ENCODE results near the gene CCR5. TPM values are rescaled to one million over a fixed set of nuclear protein-coding genes. Genes with fewer than 3 reads are reported as not detected.

CCR5 gene
- total and polyA plus RNA-seq, 2 of the 13 experiments (the other 11 are each of a cell fraction or from before 2014, with no cell fraction given): not detected

DNA sequence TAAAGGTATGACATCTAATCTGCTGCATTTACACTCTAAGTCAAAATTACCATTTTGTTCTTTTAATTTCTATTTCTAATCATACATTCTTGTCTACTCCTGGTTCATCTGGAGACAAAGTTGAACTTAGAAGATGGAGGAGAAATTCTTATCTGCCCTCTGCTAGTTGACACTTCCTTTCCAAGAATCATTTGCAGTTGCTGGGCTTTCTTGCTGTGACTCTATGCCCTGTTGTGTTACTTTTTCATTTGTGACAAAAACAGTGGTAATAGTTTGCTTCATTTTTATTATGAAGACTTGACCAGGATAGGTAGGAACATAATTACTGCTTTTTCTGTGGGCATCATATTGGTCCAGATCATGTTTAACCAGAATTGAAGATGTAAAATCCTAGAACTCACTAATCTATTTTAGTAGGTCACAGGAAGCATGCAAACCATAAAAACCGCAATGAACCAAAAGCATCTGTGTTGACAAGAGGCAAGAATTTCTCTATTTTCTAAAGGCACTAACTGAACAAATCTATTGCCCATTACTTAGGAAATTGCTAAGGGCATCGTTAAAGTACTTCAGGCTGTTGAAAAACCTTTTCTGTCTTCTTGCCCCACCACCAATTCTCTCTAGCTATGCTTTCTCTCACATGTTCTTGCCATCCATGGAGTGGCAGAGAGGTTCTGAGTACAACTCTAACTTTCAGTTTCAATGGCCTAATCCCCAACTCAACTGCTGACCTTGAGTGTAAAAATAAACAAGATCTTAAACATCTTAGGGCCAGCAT is 21.1 kb upstream of the CCR5 start:
- TF ChIP-seq CHD2 (IDR thresholded peaks at IDR 0.05; ENCODE audit: low read depth, low read length) (no peak), RXRB (CRISPR knock-in tag; IDR thresholded peaks at IDR 0.05; ENCODE audit: borderline replicate concordance) (no peak), ZBTB3 (CRISPR knock-in tag; IDR thresholded peaks at IDR 0.05; ENCODE audit: borderline replicate concordance, low read depth) (no peak), U2AF2 (IDR thresholded peaks at IDR 0.05; ENCODE audit: low read depth, low read length) (no peak), ZNF777 (CRISPR knock-in tag; IDR thresholded peaks at IDR 0.05) (no peak), ZNF225 (CRISPR knock-in tag; IDR thresholded peaks at IDR 0.05) (no peak)
- TF ChIP-seq, protein P1, sequence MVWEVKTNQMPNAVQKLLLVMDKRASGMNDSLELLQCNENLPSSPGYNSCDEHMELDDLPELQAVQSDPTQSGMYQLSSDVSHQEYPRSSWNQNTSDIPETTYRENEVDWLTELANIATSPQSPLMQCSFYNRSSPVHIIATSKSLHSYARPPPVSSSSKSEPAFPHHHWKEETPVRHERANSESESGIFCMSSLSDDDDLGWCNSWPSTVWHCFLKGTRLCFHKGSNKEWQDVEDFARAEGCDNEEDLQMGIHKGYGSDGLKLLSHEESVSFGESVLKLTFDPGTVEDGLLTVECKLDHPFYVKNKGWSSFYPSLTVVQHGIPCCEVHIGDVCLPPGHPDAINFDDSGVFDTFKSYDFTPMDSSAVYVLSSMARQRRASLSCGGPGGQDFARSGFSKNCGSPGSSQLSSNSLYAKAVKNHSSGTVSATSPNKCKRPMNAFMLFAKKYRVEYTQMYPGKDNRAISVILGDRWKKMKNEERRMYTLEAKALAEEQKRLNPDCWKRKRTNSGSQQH (CRISPR knock-in tag; IDR thresholded peaks at IDR 0.05; ENCODE audit: low read depth): no peak
- TF ChIP-seq, protein P2, sequence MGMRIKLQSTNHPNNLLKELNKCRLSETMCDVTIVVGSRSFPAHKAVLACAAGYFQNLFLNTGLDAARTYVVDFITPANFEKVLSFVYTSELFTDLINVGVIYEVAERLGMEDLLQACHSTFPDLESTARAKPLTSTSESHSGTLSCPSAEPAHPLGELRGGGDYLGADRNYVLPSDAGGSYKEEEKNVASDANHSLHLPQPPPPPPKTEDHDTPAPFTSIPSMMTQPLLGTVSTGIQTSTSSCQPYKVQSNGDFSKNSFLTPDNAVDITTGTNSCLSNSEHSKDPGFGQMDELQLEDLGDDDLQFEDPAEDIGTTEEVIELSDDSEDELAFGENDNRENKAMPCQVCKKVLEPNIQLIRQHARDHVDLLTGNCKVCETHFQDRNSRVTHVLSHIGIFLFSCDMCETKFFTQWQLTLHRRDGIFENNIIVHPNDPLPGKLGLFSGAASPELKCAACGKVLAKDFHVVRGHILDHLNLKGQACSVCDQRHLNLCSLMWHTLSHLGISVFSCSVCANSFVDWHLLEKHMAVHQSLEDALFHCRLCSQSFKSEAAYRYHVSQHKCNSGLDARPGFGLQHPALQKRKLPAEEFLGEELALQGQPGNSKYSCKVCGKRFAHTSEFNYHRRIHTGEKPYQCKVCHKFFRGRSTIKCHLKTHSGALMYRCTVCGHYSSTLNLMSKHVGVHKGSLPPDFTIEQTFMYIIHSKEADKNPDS (CRISPR knock-in tag; IDR thresholded peaks at IDR 0.05): no peak
- TF ChIP-seq, protein P3, sequence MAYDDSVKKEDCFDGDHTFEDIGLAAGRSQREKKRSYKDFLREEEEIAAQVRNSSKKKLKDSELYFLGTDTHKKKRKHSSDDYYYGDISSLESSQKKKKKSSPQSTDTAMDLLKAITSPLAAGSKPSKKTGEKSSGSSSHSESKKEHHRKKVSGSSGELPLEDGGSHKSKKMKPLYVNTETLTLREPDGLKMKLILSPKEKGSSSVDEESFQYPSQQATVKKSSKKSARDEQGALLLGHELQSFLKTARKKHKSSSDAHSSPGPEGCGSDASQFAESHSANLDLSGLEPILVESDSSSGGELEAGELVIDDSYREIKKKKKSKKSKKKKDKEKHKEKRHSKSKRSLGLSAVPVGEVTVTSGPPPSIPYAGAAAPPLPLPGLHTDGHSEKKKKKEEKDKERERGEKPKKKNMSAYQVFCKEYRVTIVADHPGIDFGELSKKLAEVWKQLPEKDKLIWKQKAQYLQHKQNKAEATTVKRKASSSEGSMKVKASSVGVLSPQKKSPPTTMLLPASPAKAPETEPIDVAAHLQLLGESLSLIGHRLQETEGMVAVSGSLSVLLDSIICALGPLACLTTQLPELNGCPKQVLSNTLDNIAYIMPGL (CRISPR knock-in tag; IDR thresholded peaks at IDR 0.05; ENCODE audit: borderline replicate concordance in 1 of 2, low read depth in 1 of 2): no peak
- TF ChIP-seq, protein P4, sequence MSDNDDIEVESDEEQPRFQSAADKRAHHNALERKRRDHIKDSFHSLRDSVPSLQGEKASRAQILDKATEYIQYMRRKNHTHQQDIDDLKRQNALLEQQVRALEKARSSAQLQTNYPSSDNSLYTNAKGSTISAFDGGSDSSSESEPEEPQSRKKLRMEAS (IDR thresholded peaks at IDR 0.05): no peak
- TF ChIP-seq, protein P5, sequence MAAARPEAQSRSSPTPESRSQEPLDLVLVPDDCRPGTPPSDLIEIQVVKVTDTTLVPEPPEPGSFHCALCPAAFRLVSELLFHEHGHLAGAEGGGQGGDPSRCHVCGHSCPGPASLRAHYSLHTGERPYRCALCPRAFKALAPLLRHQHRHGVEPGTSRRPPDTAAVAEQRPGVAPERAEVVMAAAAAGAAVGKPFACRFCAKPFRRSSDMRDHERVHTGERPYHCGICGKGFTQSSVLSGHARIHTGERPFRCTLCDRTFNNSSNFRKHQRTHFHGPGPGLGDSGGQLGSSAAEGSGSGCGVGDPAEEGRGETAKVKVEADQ (CRISPR knock-in tag; IDR thresholded peaks at IDR 0.05; ENCODE audit: borderline replicate concordance): no peak
- CTCF ChIA-PET (ENCODE audit: low intra/inter-chr PET ratio, low total read pairs): no interaction called here
- POLR2A ChIA-PET: no interaction called here
- in situ Hi-C loops (cut with HindIII; ENCODE audit: extremely low pct_ligation_motif_present, low pct_unique_long_range_greater_than_20kb): no loop called here
- ATAC-seq: no peak
- no peak overlapping the region for H2AFZ ChIP-seq (ENCODE audit: low read length)
- no peaks in the 10 kb centered on the region for H3K36me3 ChIP-seq (replicated peaks in 1 of 2; ENCODE audit: control insufficient read depth in 1 of 2, insufficient read depth in 2 of 2, low read length in 2 of 2)
- no peak overlapping the region for H3K4me3 ChIP-seq (replicated peaks in 1 of 3; ENCODE audit: insufficient read depth in 1 of 3, low read depth in 2 of 3, low read length in 3 of 3)
- 0% methylated on average over 2 of the region's 2 CpGs for WGBS (ENCODE audit: low lambda C conversion rate)
- no peak overlapping the region for H3K4me2 ChIP-seq (ENCODE audit: low read depth, low read length)
- no peaks in the 10 kb centered on the region for H4K20me1 ChIP-seq (ENCODE audit: insufficient read depth, low read length)
- no peaks in the 10 kb centered on the region for H3K4me1 ChIP-seq (ENCODE audit: insufficient read depth, low read length)
- DNase-seq (ENCODE audit: low spot score): no peak
- no peaks in the 10 kb centered on the region for H3K79me2 ChIP-seq (ENCODE audit: insufficient read depth, low read length)
- no peak for FAIRE-seq
- BruUV-seq (replicated peaks): no TSS peak
- intact Hi-C loops (cut with micrococcal nuclease; ENCODE audit: unreplicated experiment): no loop called here
- no peak overlapping the region for H3K27ac ChIP-seq (ENCODE audit: extremely low read length, insufficient read depth, low read length)
- peaks cover 5% of the 10 kb centered on the region; the same call in 1 of the 2 replicates for H3K9me3 ChIP-seq (ENCODE audit: low read length)
- no peaks in the 10 kb centered on the region; a peak in 1 of 5 replicates for H3K27me3 ChIP-seq (ENCODE audit: control insufficient read depth in 1 of 2, insufficient read depth in 2 of 2, low read length in 2 of 2)
- no peak overlapping the region for H3K9ac ChIP-seq (ENCODE audit: insufficient read depth, low read depth, low read length)
